NB4 (cell line): ENCODE results near the gene ERCC5.
A peak's percentile ranks its signal among the peaks of the same experiment; 100 is the strongest.

Source experiments
- DNase-seq: peaks from one replicate; pipeline ENCODE4 v3.0.0; 2010; ENCODE audit warnings: low read depth
- H3K4me3 ChIP-seq: one replicate; pipeline ENCODE4 v1.5.1; 2011; ENCODE audit warnings: mild to moderate bottlenecking, low read depth, low read length, moderate library complexity
- MYC ChIP-seq: IDR thresholded peaks from 2 replicates; pipeline ENCODE4 v1.6.1; 2011; ENCODE audit warnings: low read depth, low read length
- POLR2A ChIP-seq: IDR thresholded peaks from 2 replicates; pipeline ENCODE4 v1.6.1; 2011; ENCODE audit warnings: mild to moderate bottlenecking; ENCODE audit not compliant: insufficient read length; ENCODE audit errors: extremely low read depth
- TF ChIP-seq, protein P1 (sequence below): IDR thresholded peaks from one replicate; pipeline ENCODE4 v1.5.1; 2012; ENCODE audit warnings: low read depth, low read length
- TF ChIP-seq, protein P2 (sequence below): IDR thresholded peaks from 2 replicates; pipeline ENCODE4 v1.6.1; 2011; ENCODE audit warnings: low read depth, low read length

Gene ERCC5

DNA sequence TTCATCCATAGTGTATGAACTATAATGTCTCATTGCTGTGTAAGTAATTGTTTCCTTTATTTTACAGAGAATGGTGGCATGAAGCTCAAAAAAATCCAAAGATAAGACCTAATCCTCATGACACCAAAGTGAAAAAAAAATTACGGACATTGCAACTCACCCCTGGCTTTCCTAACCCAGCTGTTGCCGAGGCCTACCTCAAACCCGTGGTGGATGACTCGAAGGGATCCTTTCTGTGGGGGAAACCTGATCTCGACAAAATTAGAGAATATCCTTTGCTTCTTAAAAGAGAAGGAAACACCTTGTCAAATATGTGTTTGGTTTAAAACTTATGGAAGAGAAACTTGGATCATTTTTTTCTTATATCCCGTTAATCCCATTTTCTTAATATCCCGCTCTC, 26.3 kb downstream of the ERCC5 start:
- DNase-seq, result no peak
- H3K4me3 ChIP-seq, result no peak overlapping the region
- TF ChIP-seq MYC (no peak), POLR2A (no peak)
- TF ChIP-seq, protein P1, sequence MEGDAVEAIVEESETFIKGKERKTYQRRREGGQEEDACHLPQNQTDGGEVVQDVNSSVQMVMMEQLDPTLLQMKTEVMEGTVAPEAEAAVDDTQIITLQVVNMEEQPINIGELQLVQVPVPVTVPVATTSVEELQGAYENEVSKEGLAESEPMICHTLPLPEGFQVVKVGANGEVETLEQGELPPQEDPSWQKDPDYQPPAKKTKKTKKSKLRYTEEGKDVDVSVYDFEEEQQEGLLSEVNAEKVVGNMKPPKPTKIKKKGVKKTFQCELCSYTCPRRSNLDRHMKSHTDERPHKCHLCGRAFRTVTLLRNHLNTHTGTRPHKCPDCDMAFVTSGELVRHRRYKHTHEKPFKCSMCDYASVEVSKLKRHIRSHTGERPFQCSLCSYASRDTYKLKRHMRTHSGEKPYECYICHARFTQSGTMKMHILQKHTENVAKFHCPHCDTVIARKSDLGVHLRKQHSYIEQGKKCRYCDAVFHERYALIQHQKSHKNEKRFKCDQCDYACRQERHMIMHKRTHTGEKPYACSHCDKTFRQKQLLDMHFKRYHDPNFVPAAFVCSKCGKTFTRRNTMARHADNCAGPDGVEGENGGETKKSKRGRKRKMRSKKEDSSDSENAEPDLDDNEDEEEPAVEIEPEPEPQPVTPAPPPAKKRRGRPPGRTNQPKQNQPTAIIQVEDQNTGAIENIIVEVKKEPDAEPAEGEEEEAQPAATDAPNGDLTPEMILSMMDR, result no peak
- TF ChIP-seq, protein P2, sequence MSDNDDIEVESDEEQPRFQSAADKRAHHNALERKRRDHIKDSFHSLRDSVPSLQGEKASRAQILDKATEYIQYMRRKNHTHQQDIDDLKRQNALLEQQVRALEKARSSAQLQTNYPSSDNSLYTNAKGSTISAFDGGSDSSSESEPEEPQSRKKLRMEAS, result no peak

DNA sequence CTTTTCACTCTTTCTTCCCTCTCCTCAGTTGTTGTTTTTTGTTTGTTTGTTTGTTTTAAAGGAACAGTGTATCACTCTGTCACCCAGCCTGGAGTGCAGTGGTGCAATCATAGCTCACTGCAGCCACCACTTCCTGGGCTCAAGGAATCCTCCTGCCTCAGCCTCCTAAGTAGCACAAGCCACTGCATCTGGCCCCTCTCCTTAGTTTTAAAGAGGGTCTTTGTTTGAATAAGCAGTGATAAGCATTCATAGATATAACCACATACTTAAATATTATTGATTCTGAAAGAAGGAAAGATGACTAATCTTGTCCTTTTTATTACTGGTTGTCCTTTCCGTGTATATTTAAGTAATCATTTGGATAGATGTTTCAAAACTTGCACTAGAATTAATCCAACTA, 26.7 kb downstream of the ERCC5 start:
- DNase-seq, result no peak
- TF ChIP-seq MYC (no peak), POLR2A (no peak)
- TF ChIP-seq, protein P2, result no peak
- TF ChIP-seq, protein P1, result no peak

DNA sequence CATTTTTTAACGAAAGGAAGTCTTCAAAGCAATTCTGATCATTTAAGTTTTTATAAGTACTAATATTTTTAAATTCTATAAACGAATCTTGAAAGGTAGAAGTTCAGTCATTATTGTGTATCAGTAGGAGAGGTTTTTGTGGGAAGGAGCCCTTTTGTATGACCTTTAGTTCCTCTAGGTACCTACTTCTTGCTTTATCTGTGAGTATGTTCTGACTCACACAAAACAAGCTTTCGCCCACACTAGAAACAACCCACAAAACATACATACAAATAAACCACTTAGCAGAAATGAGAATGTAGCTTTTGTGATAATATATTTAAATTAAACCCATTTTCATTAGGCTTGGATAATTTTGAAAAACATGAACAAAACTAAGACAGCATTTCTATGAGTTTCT, 27.8 kb downstream of the ERCC5 start:
- no peak for TF ChIP-seq POLR2A
- TF ChIP-seq, protein P1, result no peak
- TF ChIP-seq, protein P2, result no peak
- TF ChIP-seq MYC, result no peak
- no peak for DNase-seq
- H3K4me3 ChIP-seq, result no peak overlapping the region

More for the DNA sequence above, 26.7 kb downstream of the ERCC5 start:
- no peak overlapping the region for H3K4me3 ChIP-seq

DNA sequence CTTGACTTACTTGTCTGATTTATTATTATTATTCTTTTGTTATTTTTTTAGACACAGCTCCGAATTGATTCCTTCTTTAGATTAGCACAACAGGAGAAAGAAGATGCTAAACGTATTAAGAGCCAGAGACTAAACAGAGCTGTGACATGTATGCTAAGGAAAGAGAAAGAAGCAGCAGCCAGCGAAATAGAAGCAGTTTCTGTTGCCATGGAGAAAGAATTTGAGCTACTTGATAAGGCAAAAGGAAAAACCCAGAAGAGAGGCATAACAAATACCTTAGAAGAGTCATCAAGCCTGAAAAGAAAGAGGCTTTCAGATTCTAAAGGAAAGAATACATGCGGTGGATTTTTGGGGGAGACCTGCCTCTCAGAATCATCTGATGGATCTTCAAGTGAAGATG, 29.4 kb downstream of the ERCC5 start:
- no peak overlapping the region for H3K4me3 ChIP-seq
- no peak for DNase-seq
- TF ChIP-seq, protein P1, result no peak
- TF ChIP-seq, protein P2, result no peak
- TF ChIP-seq POLR2A, result no peak
- TF ChIP-seq MYC, result no peak

DNA sequence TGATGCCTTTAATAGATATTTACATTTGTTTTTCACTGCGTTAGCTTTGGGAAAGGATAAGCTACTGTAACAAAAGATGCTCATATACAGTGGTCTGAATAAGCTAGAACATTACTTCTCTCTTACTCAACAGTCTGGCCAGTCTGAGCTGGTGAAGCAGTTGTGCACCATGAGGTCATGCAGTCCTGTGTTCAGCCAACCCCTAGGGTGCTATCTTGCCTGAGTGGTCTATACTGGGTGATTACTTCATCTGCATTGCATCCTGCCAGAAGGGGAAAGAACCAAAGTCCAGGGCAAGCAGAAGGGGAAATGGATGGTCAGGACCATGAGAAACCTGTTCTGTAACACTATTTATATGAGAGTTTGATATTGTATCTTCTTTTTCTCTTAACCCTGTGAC, 31.5 kb downstream of the ERCC5 start:
- H3K4me3 ChIP-seq, result no peak overlapping the region
- TF ChIP-seq, protein P1, result no peak
- TF ChIP-seq MYC, result no peak
- TF ChIP-seq, protein P2, result no peak
- TF ChIP-seq POLR2A, result no peak

DNA sequence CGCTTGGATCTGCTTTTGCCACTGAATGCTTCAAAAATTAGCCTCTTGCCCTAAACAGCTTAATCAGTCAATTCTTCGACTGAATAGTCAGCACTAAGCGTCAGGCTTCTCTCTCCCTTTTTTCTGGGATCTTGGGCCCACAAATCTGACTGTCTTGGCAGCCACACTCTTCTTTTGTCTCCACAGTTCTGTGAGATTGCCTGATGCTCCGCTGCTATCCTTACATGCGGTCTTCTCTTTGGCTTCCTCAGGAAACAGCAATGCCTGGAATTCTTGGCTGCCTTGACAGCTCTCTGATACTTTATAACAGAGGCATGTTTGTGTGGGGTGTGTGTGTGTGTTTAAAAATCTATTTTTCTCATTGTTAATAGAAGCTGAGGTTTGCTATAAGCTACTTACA, 32.6 kb downstream of the ERCC5 start:
- TF ChIP-seq, protein P2, result no peak
- TF ChIP-seq MYC, result no peak
- TF ChIP-seq, protein P1, result no peak
- TF ChIP-seq POLR2A, result no peak
- H3K4me3 ChIP-seq, result no peak overlapping the region
- no peak for DNase-seq

More for the DNA sequence above, 31.5 kb downstream of the ERCC5 start:
- peak; percentile 26 for DNase-seq
